GM19099 (cell line): ENCODE results near the gene PRAMEF33.
"Not testable (repeated sequence)": the region's sequence is repeated elsewhere in the genome, so short reads cannot be mapped to it uniquely, and the experiment has no call there.

Experiments used
- POLR2A ChIP-seq: IDR thresholded peaks from 3 replicates; pipeline ENCODE4 v1.6.1; 2011; ENCODE audit warnings: low read depth; ENCODE audit not compliant: insufficient read length; ENCODE audit errors: extremely low read depth

Gene PRAMEF33, protein sequence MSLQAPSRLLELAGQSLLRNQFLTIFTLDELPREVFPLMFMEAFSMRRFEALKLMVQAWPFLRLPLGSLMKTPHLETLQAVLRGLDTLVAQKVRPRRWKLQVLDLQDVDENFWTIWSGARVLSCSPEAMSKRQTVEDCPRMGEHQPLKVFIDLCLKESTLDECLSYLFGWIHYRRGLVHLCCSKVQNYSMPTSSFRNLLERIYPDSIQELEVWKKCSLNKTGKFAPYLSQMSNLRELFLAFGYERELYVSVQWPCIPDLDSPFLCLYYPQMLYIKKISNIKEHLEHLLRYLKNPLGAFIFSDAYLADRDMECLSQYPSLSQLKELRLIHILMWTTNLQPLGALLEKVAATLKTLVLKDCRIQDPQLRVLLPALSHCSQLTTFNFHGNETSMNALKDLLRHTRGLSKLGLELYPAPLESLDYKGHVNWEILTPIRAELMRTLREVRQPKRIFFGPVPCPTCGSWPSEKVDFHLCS

DNA sequence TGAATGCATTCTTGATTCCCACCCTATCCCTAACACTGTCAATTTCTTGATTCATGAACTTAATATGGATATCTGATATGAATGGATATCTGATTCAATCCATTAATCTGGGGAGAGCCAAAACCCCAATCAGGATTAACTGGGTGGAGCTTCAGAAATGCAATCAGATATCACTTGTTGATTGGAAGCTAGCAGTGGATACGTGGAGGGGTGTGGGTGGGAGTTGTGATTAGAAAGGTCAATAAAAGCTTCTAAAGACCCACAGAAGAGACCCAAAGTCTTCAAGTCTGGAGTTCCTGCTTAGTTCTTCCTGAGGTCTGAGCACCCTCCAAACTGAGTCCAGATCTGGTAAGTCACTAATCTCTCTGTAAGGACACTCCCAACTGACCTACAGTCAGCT, at the start of gene PRAMEF33:
PRAMEF33 (plus strand) TSS at position 301 of the 400 bp plus-strand sequence. CDS start 2,416 bp downstream, outside the sequence.
- TF ChIP-seq POLR2A = not testable (repeated sequence)

DNA sequence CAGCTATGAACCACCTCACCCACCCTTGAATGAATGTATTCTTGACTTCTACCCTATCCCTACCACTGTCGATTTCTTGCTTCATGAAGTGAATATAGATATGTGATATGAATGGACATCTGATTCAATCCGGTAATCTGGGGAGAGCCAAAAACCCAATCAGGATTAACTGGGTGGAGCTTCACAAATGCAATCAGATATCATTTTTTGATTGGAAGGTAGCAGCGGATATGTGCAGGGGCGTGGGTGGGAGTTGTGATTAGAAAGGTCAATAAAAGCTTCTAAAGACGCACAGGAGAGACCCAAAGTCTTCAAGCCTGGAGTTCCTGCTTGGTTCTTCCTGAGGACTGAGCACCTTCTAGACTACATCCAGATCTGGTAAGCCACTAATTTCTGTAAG, 49.4 kb upstream of the PRAMEF33 start, which contains the start of gene PRAMEF5:
PRAMEF5 (plus strand) TSS at position 301 of the 400 bp plus-strand sequence. CDS start 5,071 bp downstream, outside the sequence.
- not testable (repeated sequence) for TF ChIP-seq POLR2A

- not testable (repeated sequence) for TF ChIP-seq POLR2A
These were observed 18.3 kb upstream of the PRAMEF33 start, which contains the start of gene PRAMEF8 for GRCh38 chr1:13285037-13285436. TSS of gene PRAMEF8 (minus strand) at chr1:13285137. CDS start at chr1:13284091, 1,046 bp downstream.

DNA sequence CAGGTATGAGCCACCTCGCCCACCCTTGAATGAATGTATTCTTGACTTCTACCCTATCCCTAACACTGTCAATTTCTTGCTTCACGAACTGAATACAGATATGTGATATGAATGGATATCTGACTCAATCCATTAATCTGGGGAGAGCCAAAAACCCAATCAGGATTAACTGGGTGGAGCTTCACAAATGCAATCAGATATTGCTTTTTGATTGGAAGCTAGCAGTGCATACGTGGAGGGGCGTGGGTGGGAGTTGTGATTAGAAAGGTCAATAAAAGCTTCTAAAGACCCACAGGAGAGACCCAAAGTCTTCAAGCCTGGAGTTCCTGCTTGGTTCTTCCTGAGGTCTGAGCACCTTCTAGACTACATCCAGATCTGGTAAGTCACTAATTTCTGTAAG, 11.9 kb downstream of the PRAMEF33 start, which contains the start of gene PRAMEF15:
PRAMEF15 (plus strand) TSS at position 301 of the 400 bp plus-strand sequence. CDS start 2,827 bp downstream, outside the sequence.
- not testable (repeated sequence) for TF ChIP-seq POLR2A

DNA sequence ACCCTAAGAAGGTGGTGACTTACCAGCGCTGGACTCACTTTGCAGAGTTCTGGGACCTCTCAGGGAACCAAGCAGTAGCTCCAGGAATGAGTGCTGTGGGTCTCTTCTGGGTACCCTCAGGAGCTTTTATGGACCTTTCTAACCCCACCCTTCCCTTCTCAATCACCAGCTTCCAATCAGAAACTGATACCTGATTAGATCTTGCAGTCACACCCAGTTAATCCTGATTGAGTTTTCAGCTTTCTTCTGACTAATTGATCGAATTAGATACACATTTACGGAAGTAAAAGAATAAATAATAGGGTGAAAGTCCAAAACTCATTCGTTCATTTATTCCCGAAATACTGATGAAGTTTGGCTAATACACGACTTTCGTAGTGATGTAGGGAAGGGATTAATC, 43.7 kb downstream of the PRAMEF33 start, which contains the start of gene PRAMEF14:
PRAMEF14 (minus strand) TSS at position 101 of the 400 bp plus-strand sequence. CDS start 1,820 bp downstream, outside the sequence.
- not testable (repeated sequence) for TF ChIP-seq POLR2A
